HG03521 (cell line): ENCODE data around the gene YTHDF2.
A peak's percentile ranks its signal among the peaks of the same experiment; 100 is the strongest.
"Not testable (repeated sequence)": the region's sequence is repeated elsewhere in the genome, so short reads cannot be mapped to it uniquely, and the experiment has no call there.

ENCODE experiments used
- ATAC-seq: cut with Tn5 transposase; IDR thresholded peaks from one replicate; pipeline ENCODE4 v1.9.1; 2021; ENCODE audit warnings: mild to moderate bottlenecking, moderate library complexity; ENCODE audit not compliant: unreplicated experiment

Gene YTHDF2

GRCh38 chr1:28736450-28737306 lies at the start of gene YTHDF2:
Gene YTHDF2, plus strand, starts transcription at chr1:28736940. Its CDS starts 181 bp downstream, at chr1:28737121.
- ATAC-seq: peak; percentile 91

GRCh38 chr1:28691627-28692026 lies 45.1 kb upstream of the YTHDF2 start:
- ATAC-seq: not testable (repeated sequence)

DNA sequence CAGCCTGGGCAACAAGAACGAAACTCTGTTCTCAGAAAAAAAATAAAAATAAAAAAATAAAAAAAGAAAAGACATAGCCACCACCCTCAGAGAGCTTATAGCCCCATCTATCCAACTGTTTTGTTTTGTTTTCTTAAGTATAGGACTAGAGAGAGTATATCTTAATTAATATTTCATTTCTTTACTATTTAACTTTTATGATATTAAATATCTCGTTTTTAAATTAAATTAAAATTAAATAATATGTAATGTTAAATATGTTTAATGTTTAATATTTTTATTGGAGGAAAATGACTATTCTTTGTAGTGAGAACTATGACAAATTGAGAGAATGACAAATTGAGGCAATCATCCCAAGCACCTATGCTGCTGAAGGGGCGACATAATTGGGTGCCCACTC lies 33.1 kb upstream of the YTHDF2 start:
- ATAC-seq: no peak

- no peak for ATAC-seq
Measured at GRCh38 chr1:28716336-28716735, 20.4 kb upstream of the YTHDF2 start.

DNA sequence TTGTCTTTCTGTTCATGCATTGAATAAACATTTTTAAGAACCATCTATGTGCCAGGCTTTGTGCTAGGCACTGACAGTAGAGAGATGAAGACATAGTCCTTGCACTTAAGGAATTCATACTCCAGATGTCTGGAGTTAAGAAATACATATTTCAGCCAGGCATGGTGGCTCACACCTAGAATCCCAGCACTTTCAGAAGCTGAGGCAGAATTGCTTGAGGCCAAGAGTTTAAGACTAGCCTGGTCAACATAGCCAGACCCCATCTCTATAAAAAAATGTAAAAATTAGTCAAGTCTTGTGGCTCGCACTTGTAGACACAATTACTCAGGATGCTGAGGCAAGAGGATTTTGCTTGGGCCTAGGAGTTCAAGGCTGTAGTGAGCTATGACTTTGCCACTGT lies 18.6 kb upstream of the YTHDF2 start:
- ATAC-seq: no peak

DNA sequence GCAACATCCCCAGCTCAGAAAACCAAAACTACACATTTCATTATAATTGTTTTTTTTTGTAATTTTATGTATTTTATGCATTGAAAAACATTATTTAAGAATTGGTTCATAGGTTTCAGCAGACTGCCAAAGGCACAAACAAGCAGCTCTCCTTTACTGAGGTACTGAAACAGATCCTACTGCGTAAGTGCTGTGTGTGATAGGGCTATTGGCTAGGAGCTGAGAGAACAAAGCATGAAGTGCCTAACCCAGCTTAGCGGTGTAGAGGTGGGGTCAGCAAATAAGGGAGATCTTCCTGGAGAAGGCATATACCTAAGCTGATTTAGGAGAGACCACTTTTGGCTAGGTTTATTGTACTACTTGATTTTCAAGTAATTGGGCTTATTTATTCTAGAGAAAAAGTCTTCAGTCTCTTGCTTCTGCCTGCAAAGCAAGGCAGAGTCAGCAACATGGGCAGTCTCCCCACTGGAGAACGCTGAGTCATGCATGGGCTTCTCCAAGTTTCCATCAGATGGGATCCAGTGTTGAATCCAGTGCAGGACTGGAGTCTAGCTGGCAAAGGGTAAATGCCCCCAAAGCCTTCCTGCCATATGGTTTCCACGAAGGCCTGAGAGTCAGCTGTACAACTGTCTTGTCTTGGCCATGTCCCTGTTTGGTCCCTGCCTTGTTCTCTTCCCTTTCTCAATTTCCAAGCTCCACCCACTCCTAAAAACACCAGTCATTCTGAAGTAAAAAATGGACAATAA lies 18.0 kb upstream of the YTHDF2 start:
- ATAC-seq: no peak

GRCh38 chr1:28719332-28719619 lies 17.5 kb upstream of the YTHDF2 start:
- ATAC-seq: no peak

DNA sequence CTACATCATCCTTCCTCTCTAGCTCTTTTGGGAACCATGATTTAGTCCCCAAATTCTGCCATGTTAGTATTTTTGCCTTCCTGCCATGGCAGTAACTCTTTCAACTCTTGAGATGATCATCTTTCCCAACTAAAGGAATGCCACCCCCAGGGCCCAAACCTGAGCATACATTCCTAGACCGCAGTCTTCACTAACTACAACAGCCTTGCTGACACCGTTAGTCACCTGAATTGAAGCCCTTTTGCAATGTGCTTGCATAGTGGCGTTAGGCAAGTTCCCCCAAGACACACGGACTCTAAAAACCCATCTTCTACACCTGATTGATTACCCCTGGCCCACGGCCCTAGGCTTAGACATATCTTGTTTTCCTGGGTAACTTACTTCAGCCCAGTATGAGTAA lies 16.4 kb upstream of the YTHDF2 start:
- no peak for ATAC-seq

- not testable (repeated sequence) for ATAC-seq
Measured at GRCh38 chr1:28721927-28722326, 14.8 kb upstream of the YTHDF2 start.

DNA sequence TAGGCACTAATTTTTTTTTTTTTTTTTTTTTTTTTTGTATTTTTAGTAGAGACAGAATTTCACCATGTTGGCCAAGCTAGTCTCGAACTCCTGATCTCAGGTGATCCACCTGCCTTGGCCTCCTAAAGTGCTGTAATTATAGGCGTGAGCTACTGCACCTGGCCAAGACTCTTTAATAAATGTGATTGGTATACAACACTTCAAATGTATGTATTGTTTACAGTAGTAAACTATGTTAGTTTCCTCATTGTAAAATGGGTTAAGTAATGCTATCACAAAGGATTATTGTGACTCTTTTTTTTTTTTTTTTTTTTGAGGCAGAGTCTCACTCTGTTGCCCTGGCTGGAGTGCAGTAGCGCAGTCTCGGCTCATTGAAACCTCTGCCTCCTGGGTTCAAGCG lies 11.4 kb upstream of the YTHDF2 start:
- ATAC-seq: not testable (repeated sequence)

DNA sequence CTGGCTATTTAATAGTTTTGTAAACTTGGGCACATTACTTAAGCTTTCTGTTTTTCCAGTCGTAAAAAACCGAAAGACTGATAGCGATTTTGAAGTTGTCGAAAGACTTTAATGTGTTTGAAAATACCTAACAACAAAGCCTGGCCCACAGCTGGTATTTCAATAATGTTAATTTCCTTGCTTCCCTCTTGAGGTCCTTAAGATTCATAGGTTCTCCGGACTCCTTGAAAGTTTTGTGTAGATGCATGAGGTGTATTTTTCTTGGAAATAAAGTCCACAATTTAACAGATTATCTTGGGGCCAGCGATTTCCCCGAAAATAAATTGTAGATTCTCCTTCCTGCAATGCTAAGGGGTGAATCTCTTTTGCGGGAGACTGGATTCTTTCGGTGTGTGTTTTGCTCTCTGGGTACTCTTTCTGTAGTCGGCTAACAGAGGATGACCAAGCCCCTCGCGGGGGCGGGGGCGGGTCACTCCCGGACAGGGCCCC lies 735 bp upstream of the YTHDF2 start:
- no peak for ATAC-seq

DNA sequence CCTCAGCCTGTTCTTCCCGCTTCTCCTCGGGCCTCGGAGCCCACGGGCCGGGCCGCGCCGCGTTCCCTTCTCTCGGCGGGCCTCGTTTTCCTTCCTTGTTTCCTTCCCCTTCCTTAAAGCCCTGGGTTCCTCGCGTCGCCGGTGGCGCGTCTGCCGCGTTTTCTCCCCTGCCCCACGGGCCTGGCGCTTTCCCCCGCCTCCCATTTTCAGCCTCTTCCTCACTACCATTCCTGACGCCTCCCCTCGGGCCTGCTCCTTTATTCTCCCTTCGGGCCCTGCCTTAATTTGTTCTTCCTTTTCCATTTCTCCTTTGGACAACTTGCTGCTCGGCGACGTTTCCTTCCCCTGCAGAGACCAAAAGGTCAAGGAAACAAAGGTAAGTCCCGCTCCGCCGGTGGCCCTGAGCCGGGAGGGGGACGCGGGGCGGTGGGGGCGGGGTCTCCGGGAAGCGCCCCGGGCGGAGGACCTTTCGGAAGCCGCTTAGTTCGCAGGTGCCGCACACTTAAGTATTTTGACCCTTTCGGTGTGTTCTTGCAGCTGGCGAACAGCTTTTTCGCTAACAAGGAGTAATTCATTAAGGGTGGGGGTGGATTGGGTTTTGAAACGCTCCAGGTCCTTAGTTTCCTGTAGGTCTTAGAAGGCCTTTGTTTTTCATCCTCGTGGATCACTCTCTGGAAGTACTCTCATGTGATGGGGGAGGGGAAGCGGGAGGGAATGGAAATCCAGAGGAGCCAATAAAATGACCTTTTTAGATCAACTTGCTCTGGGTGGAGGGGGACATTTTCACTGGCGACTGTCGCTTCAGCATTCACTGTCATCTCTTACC lies 780 bp downstream of the YTHDF2 start:
- peak; percentile 6 for ATAC-seq

DNA sequence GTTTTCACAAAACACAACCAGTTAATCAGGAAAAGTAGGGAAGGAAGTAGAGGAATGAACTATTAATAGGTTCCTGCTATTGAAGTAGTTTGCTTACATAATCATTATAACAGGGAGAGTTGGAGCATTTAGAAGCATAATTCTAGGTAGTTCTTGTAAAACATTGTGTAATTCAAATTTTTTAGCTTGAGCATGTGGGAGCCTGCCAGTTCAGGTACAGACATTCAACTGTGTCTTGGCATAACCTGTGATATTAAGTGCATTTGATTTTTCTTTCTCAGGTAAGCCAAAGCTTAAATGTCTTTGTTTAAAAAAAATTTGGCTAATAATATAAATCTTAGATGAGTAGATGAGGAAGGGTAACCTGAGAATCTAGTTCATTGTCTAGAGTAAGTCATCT lies 3.4 kb downstream of the YTHDF2 start:
- no peak for ATAC-seq

DNA sequence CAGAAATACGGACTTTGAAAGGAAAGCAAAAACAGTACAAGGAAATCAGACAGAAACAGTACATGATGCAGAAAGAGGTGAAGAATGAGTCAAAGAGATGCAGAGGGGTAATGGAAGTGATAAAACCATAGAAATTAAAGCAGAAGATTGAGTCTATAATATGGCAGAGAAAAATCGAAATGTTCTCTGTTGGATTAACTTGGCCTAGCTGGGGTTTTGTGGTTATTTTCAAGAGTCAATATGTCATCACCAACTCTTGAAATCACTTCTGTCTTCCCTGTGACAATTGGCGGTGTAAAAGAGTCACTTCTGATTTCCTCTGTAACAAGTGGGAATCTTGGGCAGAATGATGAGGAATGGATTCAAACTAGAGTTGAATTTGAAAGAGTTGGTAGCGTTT lies 7.4 kb downstream of the YTHDF2 start:
- ATAC-seq: no peak

DNA sequence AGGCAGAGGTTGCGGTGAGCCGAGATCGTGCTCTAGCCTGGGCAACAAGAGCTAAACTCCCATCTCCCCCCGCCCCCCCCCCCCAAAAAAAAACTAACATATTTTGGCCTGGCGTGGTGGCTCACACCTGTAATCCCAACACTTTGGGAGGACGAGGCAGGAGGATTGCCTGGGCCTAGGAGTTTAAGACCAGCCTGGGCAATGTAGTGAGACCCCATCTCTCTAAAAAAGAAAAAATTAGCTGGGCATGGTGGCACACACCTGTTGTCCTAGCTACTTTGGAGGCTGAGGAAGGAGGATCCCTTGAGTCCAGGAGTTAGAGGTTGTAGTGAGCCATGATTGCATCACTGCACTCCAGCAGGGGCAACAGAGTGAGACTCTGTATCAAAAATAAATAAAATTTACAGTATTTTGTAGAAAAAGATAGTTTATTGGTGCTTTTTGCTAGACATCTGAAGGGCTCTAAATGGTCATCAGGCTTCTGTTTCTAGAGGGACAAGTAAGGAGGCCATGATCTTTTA lies 9.0 kb downstream of the YTHDF2 start:
- no peak for ATAC-seq

DNA sequence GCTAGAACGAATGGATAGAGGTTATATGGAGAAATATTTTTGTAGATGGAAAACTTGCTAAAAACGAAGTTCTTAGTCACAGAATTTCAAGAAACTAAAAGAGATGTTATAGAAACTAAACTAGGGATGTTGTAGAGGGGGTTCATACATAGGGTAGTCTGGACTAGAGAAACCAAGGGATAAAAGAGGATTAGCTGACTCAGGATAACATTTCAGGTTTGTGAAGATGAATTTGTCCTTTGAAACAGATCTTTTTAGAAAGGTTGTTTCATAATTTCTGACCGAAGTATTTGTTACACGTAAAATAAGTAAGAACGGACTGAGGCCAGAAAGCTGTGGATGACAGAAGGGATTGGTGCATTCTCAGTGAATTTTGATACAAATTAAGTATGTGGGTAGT lies 13.6 kb downstream of the YTHDF2 start:
- no peak for ATAC-seq

DNA sequence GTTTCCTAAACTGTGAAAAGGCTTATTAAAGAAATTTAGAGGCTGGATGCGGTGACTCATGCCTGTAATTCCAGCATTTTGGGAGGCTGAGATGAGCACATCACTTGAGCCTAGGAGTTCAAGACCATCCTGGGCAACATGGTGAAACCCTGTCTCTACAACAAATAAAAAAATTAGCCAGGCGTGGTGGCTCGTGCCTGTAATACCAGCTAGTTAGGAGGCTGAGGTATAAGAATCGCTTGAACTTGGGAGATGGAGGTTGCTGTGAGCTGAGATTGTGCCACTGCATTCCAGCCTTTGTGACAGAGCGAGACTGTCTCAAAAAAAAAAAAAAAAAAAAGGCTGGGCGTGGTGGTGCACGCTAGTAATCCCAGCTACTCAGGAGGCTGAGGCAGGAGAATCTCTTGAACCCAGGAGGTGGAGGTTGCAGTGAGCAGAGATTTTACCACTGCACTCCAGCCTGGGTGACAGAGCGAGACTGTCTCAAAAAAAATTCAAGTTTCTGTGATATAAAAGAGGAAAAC lies 14.1 kb downstream of the YTHDF2 start:
- not testable (repeated sequence) for ATAC-seq

- no peak for ATAC-seq
Measured at GRCh38 chr1:28751315-28752060, 14.7 kb downstream of the YTHDF2 start.

GRCh38 chr1:28755701-28756100 lies 19.0 kb downstream of the YTHDF2 start:
- ATAC-seq: no peak

- ATAC-seq: no peak
Measured at GRCh38 chr1:28756846-28757245, 20.1 kb downstream of the YTHDF2 start.
